Transverse colon (tissue), 3 donors: Measurements from ENCODE around the gene IFIT3.

Source experiments
- CTCF ChIP-seq, 5 experiments: fragments of 200-600 bp in 3 of 5; fragments of 450-650 bp in 2 of 5; sonication (generic) in 3 of 5; IDR thresholded peaks; 1 replicate in 2 of 5; 2 replicates in 3 of 5; pipeline ENCODE4 v1.5.1; 2016 to 2017; ENCODE audit warnings: antibody characterized with exemption in 5 of 5, inconsistent platforms in 3 of 5, mild to moderate bottlenecking in 2 of 5, moderate library complexity in 1 of 5
- EP300 ChIP-seq: sonication (generic); formaldehyde crosslinking; IDR thresholded peaks from one replicate; pipeline ENCODE4 v1.6.1; 2017; ENCODE audit warnings: antibody characterized with exemption, low read depth

- no peak for TF ChIP-seq CTCF (IDR thresholded peaks at IDR 0.05)
- no peak for TF ChIP-seq EP300
Observed at GRCh38 chr10:89379103-89379502, 51.3 kb downstream of the IFIT3 start.
